ENCODE data around the gene CFAP46. TPM values are rescaled to one million over a fixed set of nuclear protein-coding genes. Genes with fewer than 3 reads are reported as not detected.
"Not testable (repeated sequence)": the region's sequence is repeated elsewhere in the genome, so short reads cannot be mapped to it uniquely, and the experiment has no call there.

Gene CFAP46
- total RNA-seq, 1 donor from 2014 or later, result 6.1 TPM

- DNase-seq (ENCODE audit: low read depth), result peak; percentile 68
Observed at GRCh38 chr10:132774902-132775863, 167.2 kb downstream of the CFAP46 start.

- peak; percentile 19 for DNase-seq (ENCODE audit: low read depth)
Observed at GRCh38 chr10:132774181-132774901, 168.0 kb downstream of the CFAP46 start.

- DNase-seq (ENCODE audit: low read depth), result not testable (repeated sequence)
Observed at GRCh38 chr10:132772816-132773215, 169.6 kb downstream of the CFAP46 start.

GRCh38 chr10:132770061-132771021, 172.0 kb downstream of the CFAP46 start:
- DNase-seq (ENCODE audit: low read depth), result no peak

- DNase-seq (ENCODE audit: low read depth), result no peak
Observed at GRCh38 chr10:132768346-132769248, 173.8 kb downstream of the CFAP46 start.

- no peak for DNase-seq (ENCODE audit: low read depth)
Observed at GRCh38 chr10:132766291-132766690, 176.1 kb downstream of the CFAP46 start.

- DNase-seq (ENCODE audit: low read depth), result no peak
Observed at GRCh38 chr10:132765435-132765834, 176.9 kb downstream of the CFAP46 start.

- DNase-seq (ENCODE audit: low read depth), result no peak
Observed at GRCh38 chr10:132764108-132764507, 178.3 kb downstream of the CFAP46 start.

GRCh38 chr10:132763545-132763944, 178.8 kb downstream of the CFAP46 start:
- no peak for DNase-seq (ENCODE audit: low read depth)

GRCh38 chr10:132762267-132762666, 180.1 kb downstream of the CFAP46 start:
- no peak for DNase-seq (ENCODE audit: low read depth)

- DNase-seq (ENCODE audit: low read depth), result no peak
Observed at GRCh38 chr10:132761395-132762060, 180.8 kb downstream of the CFAP46 start.

GRCh38 chr10:132758865-132759264, 183.5 kb downstream of the CFAP46 start:
- no peak for DNase-seq (ENCODE audit: low read depth)

Other genes with a start within 250 kb of the CFAP46 start
- gene NKX6-2, start 156.4 kb downstream of the CFAP46 start, total RNA-seq, result 0.35 TPM in 1 of 2 replicates, not detected in the other
- not detected in 2 replicates for gene ADGRA1, start 145.4 kb upstream of the CFAP46 start, total RNA-seq
- 0.25 TPM in 1 of 2 replicates, not detected in the other for gene KNDC1, start 217.6 kb upstream of the CFAP46 start, total RNA-seq

Measured in renal cortical epithelial cell (primary cell).